Measurements from ENCODE around the gene OSBPL6.
A peak's percentile ranks its signal among the peaks of the same experiment; 100 is the strongest.
"Not testable (repeated sequence)": the region's sequence is repeated elsewhere in the genome, so short reads cannot be mapped to it uniquely, and the experiment has no call there.

The OSBPL6 gene

GRCh38 chr2:178193496-178193822 is 853 bp upstream of the OSBPL6 start:
- TF ChIP-seq POLR2A (IDR thresholded peaks at IDR 0.05; ENCODE audit: extremely low read depth, insufficient read length) = no peak
- DNase-seq (ENCODE audit: low read depth) = no peak
- no peak overlapping the region for H3K4me3 ChIP-seq (ENCODE audit: low read depth, low read length)

GRCh38 chr2:178194600-178195389 is 483 bp downstream of the OSBPL6 start:
- H3K4me3 ChIP-seq (ENCODE audit: low read depth, low read length) = peak overlapping the region; percentile 32
- TF ChIP-seq MAX (IDR thresholded peaks at IDR 0.05; ENCODE audit: low read depth, low read length) (peak; percentile 36; the same call in 1 of the 2 replicates), POLR2A (IDR thresholded peaks at IDR 0.05; ENCODE audit: extremely low read depth, insufficient read length) (no peak)
- DNase-seq (ENCODE audit: low read depth) = peak; percentile 44

- DNase-seq (ENCODE audit: low read depth) = no peak
- peak overlapping the region; percentile 32 for H3K4me3 ChIP-seq (ENCODE audit: low read depth, low read length)
- TF ChIP-seq MYC (IDR thresholded peaks at IDR 0.05; ENCODE audit: low read depth, low read length) (no peak), POLR2A (IDR thresholded peaks at IDR 0.05; ENCODE audit: extremely low read depth, insufficient read length) (no peak), MAX (IDR thresholded peaks at IDR 0.05; ENCODE audit: low read depth, low read length) (no peak), CTCF (IDR thresholded peaks at IDR 0.05; ENCODE audit: low read depth, low read length) (no peak)
These were observed 1.3 kb downstream of the OSBPL6 start for GRCh38 chr2:178195390-178196166.

- H3K4me3 ChIP-seq (ENCODE audit: low read depth, low read length) = no peak overlapping the region
- DNase-seq (ENCODE audit: low read depth) = peak; percentile 17
- TF ChIP-seq MAX (IDR thresholded peaks at IDR 0.05; ENCODE audit: low read depth, low read length) (no peak), CTCF (IDR thresholded peaks at IDR 0.05; ENCODE audit: low read depth, low read length) (no peak), POLR2A (IDR thresholded peaks at IDR 0.05; ENCODE audit: extremely low read depth, insufficient read length) (no peak), MYC (IDR thresholded peaks at IDR 0.05; ENCODE audit: low read depth, low read length) (no peak)
These were observed 3.5 kb downstream of the OSBPL6 start for GRCh38 chr2:178197791-178198190.

- H3K4me3 ChIP-seq (ENCODE audit: low read depth, low read length); DNase-seq (ENCODE audit: low read depth): not testable (repeated sequence)
These were observed 4.1 kb downstream of the OSBPL6 start for GRCh38 chr2:178198441-178198840.

GRCh38 chr2:178199334-178199733 is 5.0 kb downstream of the OSBPL6 start:
- no peak for DNase-seq (ENCODE audit: low read depth)
- H3K4me3 ChIP-seq (ENCODE audit: low read depth, low read length) = no peak overlapping the region
- no peak for TF ChIP-seq MYC (IDR thresholded peaks at IDR 0.05; ENCODE audit: low read depth, low read length)

- no peak overlapping the region for H3K4me3 ChIP-seq (ENCODE audit: low read depth, low read length)
- no peak for DNase-seq (ENCODE audit: low read depth)
- TF ChIP-seq CTCF (IDR thresholded peaks at IDR 0.05; ENCODE audit: low read depth, low read length) = no peak
- TF ChIP-seq POLR2A (IDR thresholded peaks at IDR 0.05; ENCODE audit: extremely low read depth, insufficient read length) = no peak
These were observed 6.0 kb downstream of the OSBPL6 start for GRCh38 chr2:178200331-178200730.

- TF ChIP-seq MYC (IDR thresholded peaks at IDR 0.05; ENCODE audit: low read depth, low read length) (no peak), MAX (IDR thresholded peaks at IDR 0.05; ENCODE audit: low read depth, low read length) (no peak), CTCF (IDR thresholded peaks at IDR 0.05; ENCODE audit: low read depth, low read length) (no peak), POLR2A (IDR thresholded peaks at IDR 0.05; ENCODE audit: extremely low read depth, insufficient read length) (no peak)
- no peak overlapping the region for H3K4me3 ChIP-seq (ENCODE audit: low read depth, low read length)
- no peak for DNase-seq (ENCODE audit: low read depth)
These were observed 8.6 kb downstream of the OSBPL6 start for GRCh38 chr2:178202927-178203326.

Measured in NB4 (cell line).